GM18519 (cell line): ENCODE data around the gene CDK8.

Experiments
- ATAC-seq: cut with Tn5 transposase; IDR thresholded peaks from one replicate; pipeline ENCODE4 v1.9.1; 2021; ENCODE audit warnings: mild to moderate bottlenecking, moderate library complexity; ENCODE audit not compliant: unreplicated experiment, low FRiP score

Gene CDK8

GRCh38 chr13:26253787-26254582 lies at the start of gene CDK8:
Gene CDK8, plus strand, starts transcription at chr13:26254129. Its CDS starts 513 bp downstream, at chr13:26254642.
- ATAC-seq: peak; percentile 59

GRCh38 chr13:26208287-26208686 lies 45.6 kb upstream of the CDK8 start:
- no peak for ATAC-seq

- ATAC-seq: no peak
These were observed 40.6 kb upstream of the CDK8 start for GRCh38 chr13:26213345-26213744.

DNA sequence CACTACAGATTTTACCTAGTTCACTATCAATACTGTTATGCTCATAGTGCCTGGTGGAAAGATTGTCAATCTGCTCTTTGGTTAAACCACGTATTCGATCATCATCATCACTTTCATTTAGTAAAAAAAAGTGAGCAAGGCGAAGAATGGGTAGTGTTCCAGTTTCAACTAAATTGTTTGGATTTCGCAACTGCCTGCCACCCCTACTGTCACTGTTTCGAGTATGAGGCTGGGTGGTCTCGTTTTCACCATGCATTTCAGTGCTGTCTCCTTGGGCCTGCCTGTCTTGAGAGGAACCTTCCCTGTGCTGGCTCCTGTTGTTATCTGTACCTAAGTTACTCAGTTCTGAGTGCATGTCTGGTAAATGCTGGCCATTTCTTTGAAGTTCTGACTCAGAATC lies 39.9 kb upstream of the CDK8 start:
- no peak for ATAC-seq

DNA sequence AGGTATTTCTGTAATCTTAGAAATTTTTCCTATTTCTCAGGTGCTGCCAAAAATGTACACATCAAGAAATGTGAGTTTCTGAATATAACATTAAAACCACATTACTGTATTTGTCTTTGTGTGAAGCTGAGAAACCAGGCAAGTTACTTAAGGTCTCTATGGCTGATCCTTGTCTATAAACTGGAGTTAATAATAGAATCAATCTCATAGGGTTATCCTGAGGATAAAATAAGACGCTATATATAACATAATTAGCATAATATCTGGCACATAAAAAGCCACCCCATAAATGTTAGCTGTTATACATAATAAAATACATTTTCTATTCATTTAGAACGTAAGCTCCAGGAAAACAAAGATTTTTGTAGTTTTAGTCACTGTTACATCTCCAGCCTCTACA lies 37.9 kb upstream of the CDK8 start:
- no peak for ATAC-seq

DNA sequence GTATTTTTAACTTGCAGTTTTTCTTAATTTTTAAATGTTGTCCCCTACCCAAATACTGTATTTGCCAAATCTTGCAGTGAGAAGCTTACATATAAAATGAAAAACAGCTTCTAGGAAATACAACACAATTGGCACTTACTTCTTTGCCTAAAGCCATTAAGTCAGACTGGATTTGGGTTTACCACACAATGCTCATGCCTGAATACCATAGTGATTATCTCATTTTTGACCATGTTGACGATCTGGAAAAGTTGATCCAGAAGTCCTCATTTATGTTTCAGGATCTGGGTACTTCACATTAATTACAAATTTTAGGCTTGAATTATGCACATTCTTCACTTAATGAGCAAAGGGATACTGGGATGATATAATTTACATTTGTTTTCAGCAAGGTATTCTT lies 34.2 kb upstream of the CDK8 start:
- no peak for ATAC-seq

GRCh38 chr13:26220575-26220974 lies 33.4 kb upstream of the CDK8 start:
- no peak for ATAC-seq

- no peak for ATAC-seq
These were observed 32.6 kb upstream of the CDK8 start for GRCh38 chr13:26221399-26221720.

GRCh38 chr13:26221721-26222519 lies 32.0 kb upstream of the CDK8 start, which contains the start of gene RNF6:
Gene RNF6, minus strand, starts transcription at chr13:26222314. Its CDS starts 2,665 bp downstream, at chr13:26219649.
- ATAC-seq: peak; percentile 89

DNA sequence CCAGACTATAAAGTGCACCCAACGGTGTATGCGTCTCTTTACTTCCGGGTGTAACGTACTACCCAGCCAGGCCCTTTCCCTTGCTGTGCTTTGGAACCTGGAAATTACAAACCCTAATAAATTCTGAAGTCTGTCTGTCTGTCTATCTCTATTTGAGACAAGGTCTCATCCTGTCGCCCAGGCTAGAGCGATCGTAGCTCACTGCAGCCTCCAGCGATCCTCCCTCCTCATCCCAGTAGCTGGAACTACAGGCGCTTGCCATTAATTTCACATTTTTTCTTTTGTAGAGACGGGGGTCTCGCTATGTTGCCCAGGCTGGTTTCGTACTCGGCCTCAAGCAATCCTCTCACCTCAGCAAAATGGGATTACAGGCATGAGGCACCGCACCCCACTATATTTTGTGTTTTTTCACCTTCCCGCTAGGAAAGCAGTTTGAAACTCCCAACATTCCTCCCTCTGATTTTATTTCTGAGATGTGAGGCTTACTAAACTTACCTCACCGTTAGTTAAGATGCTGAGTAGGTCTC lies 31.3 kb upstream of the CDK8 start:
- peak; percentile 32 for ATAC-seq

DNA sequence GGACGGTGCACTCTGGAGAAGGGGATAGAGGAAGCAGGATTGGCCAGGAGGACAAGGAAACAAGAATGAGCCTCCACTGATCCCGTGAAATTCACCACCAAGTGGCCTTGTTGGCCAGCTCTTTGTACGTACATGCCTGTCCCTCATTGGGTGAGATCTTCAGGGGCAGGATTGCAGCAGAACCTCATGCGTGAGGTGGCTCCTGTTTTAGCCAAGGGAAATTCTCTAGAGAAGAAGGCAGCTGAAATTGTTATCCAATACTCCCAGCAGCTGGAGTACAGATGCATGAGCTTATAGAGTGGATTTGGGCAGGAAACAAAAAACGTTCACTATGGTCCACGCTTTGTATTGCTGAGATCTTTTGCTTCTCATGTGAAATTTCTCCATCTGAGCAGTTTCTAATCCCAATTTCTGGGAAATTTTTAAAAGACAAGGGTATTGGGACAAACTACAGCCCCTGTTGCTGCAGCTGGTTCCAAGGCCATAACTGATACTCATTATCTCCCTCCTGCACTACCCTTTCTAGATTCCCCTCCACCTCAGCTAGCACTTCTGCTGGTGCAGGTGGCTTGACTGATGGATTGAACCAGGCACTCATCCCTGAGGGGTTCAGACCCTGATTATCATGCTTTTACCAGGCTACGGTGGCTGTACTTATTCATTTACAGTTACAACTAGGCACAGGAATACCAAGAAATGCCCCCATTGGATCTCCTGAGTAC lies 27.9 kb upstream of the CDK8 start:
- ATAC-seq: no peak

DNA sequence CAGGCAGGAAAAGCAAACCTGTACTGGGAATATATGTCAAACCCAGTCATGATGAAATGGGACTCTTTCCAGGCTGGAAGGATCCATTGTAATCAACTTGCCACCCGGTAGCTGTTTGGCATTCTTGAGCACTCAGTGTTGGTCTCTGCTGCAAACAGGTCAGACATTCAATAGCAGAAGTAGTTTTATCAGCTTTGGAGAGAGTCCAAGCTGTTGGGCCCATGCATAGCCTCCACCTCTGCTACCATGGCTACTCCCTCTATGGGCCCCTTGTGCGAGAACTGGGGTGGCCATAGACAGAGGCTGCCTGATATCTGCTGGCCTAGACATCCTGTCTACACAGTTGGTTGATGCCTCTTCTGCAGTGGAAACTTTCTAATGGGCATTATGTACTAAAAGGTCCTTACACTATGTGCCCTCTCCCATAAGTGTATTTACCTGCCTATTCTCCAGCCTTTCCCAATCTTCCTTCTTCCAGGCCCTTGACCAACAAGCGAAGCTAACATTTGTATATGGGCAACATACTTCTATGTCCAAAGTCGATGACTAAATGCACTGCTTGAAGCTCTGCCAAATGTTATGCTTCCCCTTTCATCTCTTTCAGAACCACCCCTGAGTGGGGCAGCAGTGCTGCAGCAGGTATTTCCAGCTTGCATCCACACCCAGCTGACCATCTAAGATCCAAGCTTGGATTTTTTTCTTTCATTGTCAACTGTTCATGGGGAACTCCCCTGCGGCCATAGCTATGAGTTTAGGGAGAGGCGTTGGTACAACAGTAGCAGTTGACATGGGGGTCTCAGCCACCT lies 26.6 kb upstream of the CDK8 start:
- ATAC-seq: no peak

DNA sequence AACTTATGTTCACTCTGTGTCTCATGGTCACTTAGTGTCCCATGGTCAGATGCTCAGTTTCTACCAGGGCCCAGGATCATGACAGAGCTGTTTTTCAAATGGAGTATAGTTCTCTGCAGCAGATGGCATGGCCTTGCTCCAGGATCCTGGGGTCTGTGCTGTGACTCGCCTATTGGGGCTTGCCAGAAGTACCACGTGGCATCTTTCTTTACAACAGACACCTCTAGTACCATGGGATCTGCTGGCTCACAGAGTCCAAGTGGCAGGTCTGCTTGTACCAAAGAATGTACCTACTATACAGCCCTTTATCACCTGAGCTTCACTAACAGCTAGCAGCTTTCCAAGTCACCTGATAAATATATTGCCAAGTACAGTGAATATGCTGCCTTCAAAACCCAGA lies 25.8 kb upstream of the CDK8 start:
- no peak for ATAC-seq

DNA sequence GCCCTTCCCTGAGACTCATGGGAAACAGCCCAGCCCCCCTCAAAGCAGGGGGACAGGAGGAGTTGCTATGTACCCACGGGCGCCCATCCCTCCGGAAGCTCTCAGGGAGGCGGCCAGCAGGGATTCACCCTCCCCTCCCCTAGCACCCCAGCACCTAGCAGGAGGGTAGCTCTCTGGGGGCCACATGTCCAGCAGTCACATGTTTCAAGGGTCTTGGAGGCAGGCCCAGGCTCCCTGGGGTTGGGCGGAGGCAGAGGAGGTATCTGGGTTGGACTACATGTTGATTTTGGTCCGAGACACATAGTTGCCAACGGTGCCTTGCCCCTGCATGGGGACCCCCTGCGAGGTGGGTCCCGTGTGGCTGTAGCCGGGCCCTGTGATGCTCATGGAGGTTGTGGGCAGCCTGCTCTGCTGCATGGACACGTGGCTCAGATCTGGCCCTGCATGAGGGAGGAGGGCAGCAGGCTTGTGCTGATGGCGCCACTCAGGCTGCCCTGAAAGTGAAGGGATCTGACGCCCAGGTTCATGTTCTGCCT lies 24.8 kb upstream of the CDK8 start:
- no peak for ATAC-seq

DNA sequence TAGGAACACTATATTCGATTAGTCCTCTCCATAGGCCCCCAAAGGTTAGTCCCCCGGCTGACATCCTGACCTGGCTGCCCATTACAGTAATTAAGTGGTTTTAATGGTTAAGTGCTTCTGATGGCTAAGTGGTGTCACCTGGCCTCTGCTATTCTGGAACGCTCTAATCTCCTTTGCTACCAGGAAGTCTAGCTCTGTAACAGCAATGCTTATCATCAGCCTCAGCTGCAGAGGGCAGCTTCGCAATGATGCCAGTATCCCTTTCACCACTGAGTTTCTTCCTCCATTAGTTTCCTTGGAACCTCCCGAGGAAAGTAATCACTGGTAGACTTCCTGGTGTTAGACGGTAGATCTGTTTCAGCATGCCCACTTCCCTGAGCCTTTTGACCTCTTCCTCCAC lies 23.2 kb upstream of the CDK8 start:
- ATAC-seq: no peak

DNA sequence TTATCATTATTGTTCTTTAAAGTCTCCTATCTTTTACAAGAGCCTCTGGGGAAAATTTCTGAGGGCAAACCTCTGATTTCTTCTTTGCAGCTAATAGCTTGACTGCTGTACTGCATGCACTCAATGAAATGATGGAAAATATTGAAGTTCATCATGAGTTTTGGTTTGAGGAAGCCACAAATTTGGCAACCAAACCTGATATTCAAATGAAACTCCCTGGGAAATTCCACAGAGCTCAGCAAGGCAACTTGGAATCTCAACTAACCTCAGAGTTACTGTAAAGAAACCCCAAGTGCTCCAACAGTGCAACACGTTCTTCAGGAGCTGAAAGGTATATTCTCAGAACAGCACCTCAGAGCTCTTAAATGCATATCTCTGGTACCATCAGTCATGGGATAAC lies 17.6 kb upstream of the CDK8 start:
- ATAC-seq: no peak

GRCh38 chr13:26246154-26246553 lies 7.8 kb upstream of the CDK8 start:
- no peak for ATAC-seq

- ATAC-seq: no peak
These were observed 6.9 kb upstream of the CDK8 start for GRCh38 chr13:26247011-26247410.

DNA sequence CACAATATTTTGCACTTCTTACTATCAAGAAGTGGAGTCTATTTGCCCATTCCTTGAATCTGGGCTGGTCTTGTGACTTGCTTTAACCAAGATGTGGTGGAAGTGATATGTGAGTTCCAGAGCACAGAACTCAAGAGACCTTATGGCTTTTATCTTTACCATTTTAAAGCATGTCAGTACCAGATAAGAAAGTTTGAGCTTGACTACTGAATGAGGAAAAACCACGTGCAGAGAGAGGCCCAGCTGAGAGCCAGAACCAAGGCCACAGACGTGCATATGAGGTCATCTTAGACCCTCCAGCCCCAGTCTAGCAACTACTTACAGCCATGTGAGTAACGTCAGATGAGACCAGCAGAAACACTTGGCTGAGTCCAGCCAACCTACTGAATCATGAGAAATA lies 6.3 kb upstream of the CDK8 start:
- no peak for ATAC-seq

GRCh38 chr13:26249551-26249950 lies 4.4 kb upstream of the CDK8 start:
- no peak for ATAC-seq
